Measurements from ENCODE around the gene PPP2R5C. TPM values are rescaled to one million over a fixed set of nuclear protein-coding genes. Genes with fewer than 3 reads are reported as not detected.

PPP2R5C gene
- total and polyA plus RNA-seq, 2 donors (not counting 3 experiments of a cell fraction or from before 2014, with no cell fraction given) = 42.6 to 83.6 TPM

GRCh38 chr14:101757064-101757838, 4.3 kb upstream of the PPP2R5C start:
- ChIA-PET CTCF (interaction anchor here (1.3 to 3.4 kb wide), 2 partner anchors 14 to 50 kb away, joined by 4 to 10 read pairs; no protein-coding TSS in a partner anchor), POLR2A (no interaction called here)
- DNase-seq (ENCODE audit: low read depth, low spot score) (no peak), FAIRE-seq (no peak)
- Histone ChIP-seq H3K4me3 (replicated peaks in 1 of 3; ENCODE audit: insufficient read depth in 1 of 3, low read depth in 1 of 3, low read length in 3 of 3) (no peak overlapping the region), H3K9me3 (replicated peaks; ENCODE audit: control insufficient read depth, insufficient read depth, low read length) (no peaks in the 10 kb centered on the region), H3K36me3 (ENCODE audit: control insufficient read depth in 2 of 2, extremely low read depth in 1 of 2, insufficient read depth in 2 of 2, low read length in 2 of 2) (no peaks in the 10 kb centered on the region), H3K9ac (replicated peaks; ENCODE audit: extremely low read depth, insufficient read depth, low read length) (no peak overlapping the region), H3K4me2 (ENCODE audit: insufficient read depth, low read length) (no peak overlapping the region), H3K27ac (ENCODE audit: insufficient read depth, low read depth, low read length) (no peak overlapping the region), H2AFZ (ENCODE audit: low read depth, low read length) (no peak overlapping the region), H3K27me3 (ENCODE audit: control insufficient read depth in 2 of 2, insufficient read depth in 2 of 2, low read length in 2 of 2) (peaks cover 28 to 42% of the 10 kb centered on the region in 2 experiments), H3K9me1 (replicated peaks; ENCODE audit: control insufficient read depth, extremely low read depth, insufficient read depth, low read length) (no peaks in the 10 kb centered on the region), H4K20me1 (replicated peaks; ENCODE audit: control insufficient read depth, extremely low read depth, insufficient read depth, low read length) (no peaks in the 10 kb centered on the region), H3K4me1 (ENCODE audit: control insufficient read depth, extremely low read depth, insufficient read depth, low read length) (peaks cover 3% of the 10 kb centered on the region), H3K79me2 (ENCODE audit: control insufficient read depth, insufficient read depth, low read length) (no peaks in the 10 kb centered on the region)
- dilution Hi-C loops (cut with MboI; ENCODE audit: extremely low pct_ligation_motif_present, low sequenced_read_pairs) = no loop called here
- intact Hi-C loops (cut with micrococcal nuclease) = no loop called here
- BruUV-seq (replicated peaks) = no TSS peak
- TF ChIP-seq POLR2AphosphoS5 (IDR thresholded peaks at IDR 0.05; ENCODE audit: insufficient read depth, low read depth, low read length) (no peak), JUN (IDR thresholded peaks at IDR 0.05; ENCODE audit: borderline replicate concordance, insufficient read depth, insufficient read length, low read depth) (no peak), FOS (IDR thresholded peaks at IDR 0.05; ENCODE audit: borderline replicate concordance, insufficient read depth, low read length) (no peak), POLR2A (IDR thresholded peaks at IDR 0.05; ENCODE audit: low read depth, low read length) (no peak), CTCF (IDR thresholded peaks at IDR 0.05; ENCODE audit: extremely low read depth in 1 of 2, insufficient read depth in 1 of 2, low read depth in 1 of 2, low read length in 2 of 2) (no peak), MYC (IDR thresholded peaks at IDR 0.05; ENCODE audit: low read depth, low read length) (no peak), EZH2 (IDR thresholded peaks at IDR 0.05; ENCODE audit: borderline replicate concordance, low read depth, low read length, severe bottlenecking) (no peak), MAX (IDR thresholded peaks at IDR 0.05; ENCODE audit: insufficient read depth, insufficient read length) (no peak), GATA2 (IDR thresholded peaks at IDR 0.05; ENCODE audit: insufficient read depth, insufficient read length, low read depth, low read length) (no peak)
